Mesenchymal stem cell (in vitro differentiated cells and primary cell): ENCODE measurements around the gene RADIL.
"Not testable (repeated sequence)": the region's sequence is repeated elsewhere in the genome, so short reads cannot be mapped to it uniquely, and the experiment has no call there.

ENCODE experiments used
- DNase-seq: peaks from one replicate; pipeline ENCODE4 v3.0.0-alpha.2; 2013
- H2AFZ ChIP-seq: one replicate; pipeline ENCODE4 v1.6.1; 2013; ENCODE audit warnings: low read depth, mild to moderate bottlenecking, control low read depth, inconsistent platforms, low read length, moderate library complexity
- H2AK5ac ChIP-seq: 2 replicates; pipeline ENCODE4 v1.6.1; 2013; ENCODE audit warnings: low read length, moderate library complexity, mild to moderate bottlenecking, inconsistent platforms; ENCODE audit not compliant: severe bottlenecking
- H2BK120ac ChIP-seq: one replicate; pipeline ENCODE4 v1.6.1; 2013; ENCODE audit warnings: low read depth, mild to moderate bottlenecking, inconsistent platforms, low read length, moderate library complexity
- H2BK12ac ChIP-seq, 2 experiments: one replicate each; pipeline ENCODE4 v1.6.1; 2013; ENCODE audit warnings: inconsistent platforms in 2 of 2, low read length in 2 of 2, mild to moderate bottlenecking in 2 of 2, moderate library complexity in 2 of 2, control low read depth in 1 of 2
- H2BK15ac ChIP-seq: one replicate; pipeline ENCODE4 v1.6.1; 2013; ENCODE audit warnings: mild to moderate bottlenecking, low read depth, inconsistent platforms; ENCODE audit not compliant: poor library complexity, severe bottlenecking
- H2BK5ac ChIP-seq: 2 replicates; pipeline ENCODE4 v1.6.1; 2013; ENCODE audit warnings: low read depth, mild to moderate bottlenecking, low read length, control low read depth, inconsistent platforms; ENCODE audit not compliant: poor library complexity, severe bottlenecking
- H3K14ac ChIP-seq, 2 experiments: one replicate each; pipeline ENCODE4 v1.6.1; 2013; ENCODE audit warnings: inconsistent platforms in 2 of 2, low read length in 2 of 2, control low read depth in 1 of 2, mild to moderate bottlenecking in 1 of 2, moderate library complexity in 1 of 2
- H3K18ac ChIP-seq, 2 experiments: one replicate each; pipeline ENCODE4 v1.6.1; 2013; ENCODE audit warnings: inconsistent platforms in 2 of 2, low read length in 2 of 2, control low read depth in 1 of 2, low read depth in 1 of 2, mild to moderate bottlenecking in 1 of 2
- H3K23ac ChIP-seq, 2 experiments: one replicate each; pipeline ENCODE4 v1.6.1; 2013; ENCODE audit warnings: inconsistent platforms in 2 of 2, low read length in 2 of 2, mild to moderate bottlenecking in 2 of 2, moderate library complexity in 2 of 2, control low read depth in 1 of 2
- H3K27ac ChIP-seq: 2 replicates; pipeline ENCODE4 v1.5.1; 2013; ENCODE audit warnings: mild to moderate bottlenecking, moderate library complexity, low read length, control low read depth, inconsistent platforms; ENCODE audit not compliant: poor library complexity, severe bottlenecking
- H3K27me3 ChIP-seq, 2 experiments: 2 replicates each; pipeline versions ENCODE4 v1.6.1 to v1.7.0; 2013; ENCODE audit warnings: low read length in 2 of 2, mild to moderate bottlenecking in 2 of 2, moderate library complexity in 2 of 2, control low read depth in 1 of 2, inconsistent platforms in 1 of 2; ENCODE audit not compliant: control insufficient read depth in 1 of 2, insufficient read depth in 1 of 2
- H3K36me3 ChIP-seq, 2 experiments: 2 replicates each; pipeline versions ENCODE4 v1.6.1 to v1.7.0; 2013; ENCODE audit warnings: low read length in 2 of 2, control low read depth in 1 of 2, inconsistent platforms in 1 of 2, low read depth in 1 of 2, mild to moderate bottlenecking in 1 of 2; ENCODE audit not compliant: insufficient read depth in 2 of 2, control insufficient read depth in 1 of 2
- H3K4ac ChIP-seq, 2 experiments: one replicate each; pipeline ENCODE4 v1.6.1; 2013; ENCODE audit warnings: inconsistent platforms in 2 of 2, low read length in 2 of 2, mild to moderate bottlenecking in 2 of 2, moderate library complexity in 2 of 2, control low read depth in 1 of 2, low read depth in 1 of 2
- H3K4me1 ChIP-seq: 2 replicates; pipeline ENCODE4 v1.6.1; 2013; ENCODE audit warnings: low read depth, low read length, control low read depth; ENCODE audit not compliant: control insufficient read depth, insufficient read depth
- H3K4me2 ChIP-seq: 2 replicates; pipeline ENCODE4 v1.6.1; 2013; ENCODE audit warnings: low read length, mild to moderate bottlenecking, inconsistent platforms; ENCODE audit not compliant: poor library complexity, severe bottlenecking
- H3K4me3 ChIP-seq, 2 experiments: 2 replicates each; pipeline versions ENCODE4 v1.5.1 to v1.7.0; 2013; ENCODE audit warnings: low read length in 2 of 2, mild to moderate bottlenecking in 2 of 2, control low read depth in 1 of 2, low read depth in 1 of 2; ENCODE audit not compliant: insufficient read depth in 1 of 2
- H3K79me1 ChIP-seq: replicated peaks from 2 replicates; pipeline ENCODE4 v1.6.1; 2013; ENCODE audit warnings: mild to moderate bottlenecking, control low read depth, low read length, inconsistent platforms; ENCODE audit not compliant: poor library complexity, severe bottlenecking
- H3K9ac ChIP-seq: 2 replicates; pipeline ENCODE4 v1.7.0; 2013; ENCODE audit warnings: mild to moderate bottlenecking, low read length, moderate library complexity
- H3K9me3 ChIP-seq: 2 replicates; pipeline ENCODE4 v1.7.0; 2013; ENCODE audit warnings: mild to moderate bottlenecking, low read length; ENCODE audit not compliant: control insufficient read depth
- H4K8ac ChIP-seq: one replicate; pipeline ENCODE4 v1.6.1; 2013; ENCODE audit warnings: inconsistent platforms, mild to moderate bottlenecking, low read length, moderate library complexity
- H4K91ac ChIP-seq: one replicate; pipeline ENCODE4 v1.6.1; 2013; ENCODE audit warnings: mild to moderate bottlenecking, low read length, inconsistent platforms
- WGBS: methylation state at CpG from one replicate; pipeline ENCODE4 v1.1.7; 2013; ENCODE audit warnings: mixed read lengths; 5-methylcytosine and 5-hydroxymethylcytosine counted together

The RADIL gene

GRCh38 chr7:4894482-4894881 lies 11.0 kb upstream of the RADIL start:
- 76% methylated on average over 9 of the region's 9 CpGs for WGBS
- H3K27ac ChIP-seq, result no peak overlapping the region

GRCh38 chr7:4893929-4894475 lies 10.5 kb upstream of the RADIL start:
- no peak for DNase-seq
- H3K79me1 ChIP-seq, result no peaks in the 10 kb centered on the region
- no peaks in the 10 kb centered on the region for H3K4me1 ChIP-seq
- H3K9me3 ChIP-seq, result peaks cover 6% of the 10 kb centered on the region
- no peak overlapping the region for H3K4ac ChIP-seq
- no peak overlapping the region for H3K4me3 ChIP-seq
- H2BK5ac ChIP-seq, result no peak overlapping the region
- no peak overlapping the region for H3K14ac ChIP-seq
- no peak overlapping the region for H3K23ac ChIP-seq
- no peak overlapping the region for H2BK15ac ChIP-seq
- H3K18ac ChIP-seq, result no peak overlapping the region
- no peak overlapping the region for H3K9ac ChIP-seq
- no peak overlapping the region for H3K4me2 ChIP-seq
- H4K91ac ChIP-seq, result no peak overlapping the region
- H3K27me3 ChIP-seq, result peaks cover 9 to 17% of the 10 kb centered on the region in 2 experiments
- no peak overlapping the region for H2BK12ac ChIP-seq
- no peak overlapping the region for H2AFZ ChIP-seq
- no peak overlapping the region for H4K8ac ChIP-seq
- no peak overlapping the region for H2AK5ac ChIP-seq
- no peak overlapping the region for H2BK120ac ChIP-seq
- H3K27ac ChIP-seq, result no peak overlapping the region
- H3K36me3 ChIP-seq, result no peaks in the 10 kb centered on the region
- WGBS, result 74% methylated on average over 8 of the region's 8 CpGs

More at GRCh38 chr7:4894482-4894881, 11.0 kb upstream of the RADIL start:
- H2BK12ac ChIP-seq, result no peak overlapping the region
- no peak overlapping the region for H3K23ac ChIP-seq
- no peaks in the 10 kb centered on the region for H3K79me1 ChIP-seq
- H3K4me1 ChIP-seq, result no peaks in the 10 kb centered on the region
- no peak for DNase-seq
- H4K8ac ChIP-seq, result no peak overlapping the region
- H3K14ac ChIP-seq, result no peak overlapping the region
- H2AK5ac ChIP-seq, result no peak overlapping the region
- no peak overlapping the region for H3K4me2 ChIP-seq
- H2AFZ ChIP-seq, result no peak overlapping the region
- no peak overlapping the region for H3K4ac ChIP-seq
- no peak overlapping the region for H4K91ac ChIP-seq
- H3K27me3 ChIP-seq, result peaks cover 5 to 14% of the 10 kb centered on the region in 2 experiments
- H2BK120ac ChIP-seq, result no peak overlapping the region
- H2BK5ac ChIP-seq, result no peak overlapping the region
- H3K4me3 ChIP-seq, result no peak overlapping the region
- H3K9ac ChIP-seq, result no peak overlapping the region
- H2BK15ac ChIP-seq, result no peak overlapping the region
- H3K9me3 ChIP-seq, result peaks cover 6% of the 10 kb centered on the region
- H3K18ac ChIP-seq, result no peak overlapping the region
- H3K36me3 ChIP-seq, result no peaks in the 10 kb centered on the region

GRCh38 chr7:4893188-4893587 lies 9.7 kb upstream of the RADIL start:
- not testable (repeated sequence) for H3K14ac ChIP-seq, H3K18ac ChIP-seq, H3K9ac ChIP-seq, DNase-seq, H3K79me1 ChIP-seq, H3K27ac ChIP-seq, H3K36me3 ChIP-seq, H4K8ac ChIP-seq, H2BK12ac ChIP-seq, H3K4me1 ChIP-seq, H3K4ac ChIP-seq, H3K4me2 ChIP-seq, H4K91ac ChIP-seq, H2BK120ac ChIP-seq, H3K9me3 ChIP-seq, H2BK15ac ChIP-seq, H2BK5ac ChIP-seq, H2AK5ac ChIP-seq, H3K23ac ChIP-seq, H3K4me3 ChIP-seq, H2AFZ ChIP-seq
- H3K27me3 ChIP-seq, result peaks cover 13 to 14% of the 10 kb centered on the region in 2 experiments
- 67% methylated on average over 4 of the region's 4 CpGs for WGBS

GRCh38 chr7:4891522-4891921 lies 8.0 kb upstream of the RADIL start:
- not testable (repeated sequence) for H2AK5ac ChIP-seq, H3K4me1 ChIP-seq, H4K91ac ChIP-seq, H4K8ac ChIP-seq, H3K4me3 ChIP-seq, H2BK12ac ChIP-seq, H3K9ac ChIP-seq, H3K14ac ChIP-seq, H3K4me2 ChIP-seq, H2BK120ac ChIP-seq, H3K9me3 ChIP-seq, H3K4ac ChIP-seq, DNase-seq, H2BK15ac ChIP-seq, H3K36me3 ChIP-seq, H3K27ac ChIP-seq, H3K18ac ChIP-seq, H2BK5ac ChIP-seq, H2AFZ ChIP-seq, H3K23ac ChIP-seq, H3K79me1 ChIP-seq
- WGBS, result 65% methylated on average over 2 of the region's 2 CpGs
- H3K27me3 ChIP-seq, result peaks cover 12 to 14% of the 10 kb centered on the region in 2 experiments
